H1 (cell line): ENCODE data around the gene NUP85. TPM values are rescaled to one million over a fixed set of nuclear protein-coding genes. Genes with fewer than 3 reads are reported as not detected.

Experiments
- CTCF ChIA-PET: fragments of 300-600 bp; sonication (Branson Sonifier 250); formaldehyde crosslinking; loops from one replicate; lab custom pipeline; 2021; ENCODE audit not compliant: partially characterized antibody; lab: Charles Lee
- POLR2A ChIA-PET: fragments of 300-600 bp; sonication (Branson Sonifier 250); formaldehyde crosslinking; loops from one replicate; lab custom pipeline; 2021; ENCODE audit warnings: inconsistent platforms; ENCODE audit not compliant: partially characterized antibody; lab: Charles Lee
- DNase-seq, 2 experiments: peaks; one replicate each; pipeline versions ENCODE4 v3.0.0 to v3.0.0-alpha.2; 2010 to 2022; ENCODE audit warnings: low spot score in 2 of 2, low read depth in 1 of 2, mixed read lengths in 1 of 2
- FAIRE-seq: peaks from 2 replicates; lab custom pipeline; 2011; peaks lifted over from hg19 to GRCh38; lab: Jason Lieb, UNC
- H2AFZ ChIP-seq: 2 replicates; pipeline ENCODE4 v1.8.1; 2012; ENCODE audit warnings: low read length, inconsistent platforms
- H2AK5ac ChIP-seq: 2 replicates; pipeline ENCODE4 v1.6.1; 2013; ENCODE audit warnings: low read depth, low read length
- H2BK120ac ChIP-seq: replicated peaks from 2 replicates; pipeline ENCODE3; 2013; ENCODE audit warnings: low read depth, low read length, inconsistent platforms
- H2BK12ac ChIP-seq: 2 replicates; pipeline ENCODE4 v1.6.1; 2013; ENCODE audit warnings: low read depth, low read length
- H2BK15ac ChIP-seq: 2 replicates; pipeline ENCODE4 v1.6.1; 2013; ENCODE audit warnings: low read length
- H2BK20ac ChIP-seq: 2 replicates; pipeline ENCODE4 v1.6.1; 2013; ENCODE audit warnings: low read length
- H2BK5ac ChIP-seq: 2 replicates; pipeline ENCODE4 v1.6.1; 2013; ENCODE audit warnings: low read depth, low read length
- H3K14ac ChIP-seq: 2 replicates; pipeline ENCODE4 v1.6.1; 2013; ENCODE audit warnings: inconsistent platforms; ENCODE audit not compliant: insufficient read length
- H3K18ac ChIP-seq: 2 replicates; pipeline ENCODE4 v1.6.1; 2013; ENCODE audit warnings: low read length; ENCODE audit errors: extremely low read depth
- H3K23ac ChIP-seq: 2 replicates; pipeline ENCODE4 v1.6.1; 2013; ENCODE audit warnings: inconsistent platforms; ENCODE audit not compliant: insufficient read length
- H3K23me2 ChIP-seq: 2 replicates; pipeline ENCODE4 v1.6.1; 2013; ENCODE audit warnings: low read depth, low read length
- H3K27ac ChIP-seq: 2 replicates; pipeline ENCODE4 v1.6.1; 2011; ENCODE audit warnings: low read depth, low read length, inconsistent platforms
- H3K27me3 ChIP-seq, 4 experiments: replicated peaks in 1 of 4; 1 replicate in 1 of 4; 2 replicates in 3 of 4; pipeline versions ENCODE4 v1.6.1 to v1.8.1; 2011 to 2013; ENCODE audit warnings: low read length in 3 of 4, mild to moderate bottlenecking in 3 of 4, inconsistent platforms in 2 of 4, mixed read lengths in 2 of 4, moderate library complexity in 1 of 4; ENCODE audit not compliant: control insufficient read depth in 3 of 4, insufficient read depth in 3 of 4; ENCODE audit errors: extremely low read depth in 1 of 4
- H3K36me3 ChIP-seq, 4 experiments: 2 replicates each; pipeline versions ENCODE4 v1.6.1 to v1.8.1; 2011 to 2013; ENCODE audit warnings: mild to moderate bottlenecking in 4 of 4, low read length in 3 of 4, moderate library complexity in 2 of 4, control low read depth in 1 of 4, inconsistent platforms in 1 of 4; ENCODE audit not compliant: insufficient read depth in 4 of 4, control insufficient read depth in 2 of 4
- H3K4ac ChIP-seq: replicated peaks from 2 replicates; pipeline ENCODE3; 2013; ENCODE audit warnings: low read length, low read depth, mixed read lengths, inconsistent platforms; ENCODE audit not compliant: insufficient read length
- H3K4me1 ChIP-seq, 4 experiments: replicated peaks in 1 of 4; 1 replicate in 1 of 4; 2 replicates in 3 of 4; pipeline versions ENCODE4 v1.6.1 to v1.8.1; 2011 to 2013; ENCODE audit warnings: low read length in 3 of 4, inconsistent platforms in 2 of 4, mixed read lengths in 1 of 4; ENCODE audit not compliant: insufficient read depth in 4 of 4, control insufficient read depth in 3 of 4
- H3K4me2 ChIP-seq, 2 experiments: 2 replicates each; pipeline versions ENCODE4 v1.6.1 to v1.8.1; 2011 to 2013; ENCODE audit warnings: low read depth in 2 of 2, low read length in 2 of 2, control low read depth in 1 of 2, inconsistent platforms in 1 of 2, mild to moderate bottlenecking in 1 of 2; ENCODE audit not compliant: insufficient read depth in 1 of 2
- H3K4me3 ChIP-seq, 4 experiments: fragments of 200-600, 300-600 bp in 1 of 4; sonication (generic), shearing (Covaris generic), sonication (Bioruptor Twin) in 1 of 4; 2 replicates each; pipeline versions ENCODE4 v1.5.1 to v1.8.1; 2011 to 2016; ENCODE audit warnings: low read length in 4 of 4, low read depth in 3 of 4, control low read depth in 2 of 4, inconsistent platforms in 2 of 4, mild to moderate bottlenecking in 2 of 4, mixed read lengths in 1 of 4, moderate library complexity in 1 of 4; ENCODE audit not compliant: insufficient read depth in 2 of 4; ENCODE audit errors: extremely low read depth in 1 of 4
- H3K56ac ChIP-seq: replicated peaks from 2 replicates; pipeline ENCODE3; 2013; ENCODE audit warnings: low read depth, mild to moderate bottlenecking, mixed read lengths, low read length, inconsistent platforms; ENCODE audit not compliant: insufficient read length
- H3K79me1 ChIP-seq: 2 replicates; pipeline ENCODE4 v1.6.1; 2013; ENCODE audit warnings: low read depth, low read length, control low read depth
- H3K79me2 ChIP-seq, 2 experiments: 2 replicates each; pipeline versions ENCODE4 v1.6.1 to v1.8.1; 2012 to 2013; ENCODE audit warnings: low read length in 2 of 2, mild to moderate bottlenecking in 2 of 2, inconsistent platforms in 1 of 2; ENCODE audit not compliant: insufficient read depth in 2 of 2, control insufficient read depth in 1 of 2
- H3K9ac ChIP-seq, 4 experiments: replicated peaks in 1 of 4; 1 replicate in 1 of 4; 2 replicates in 3 of 4; pipeline versions ENCODE4 v1.6.1 to v1.8.1; 2011 to 2013; ENCODE audit warnings: low read depth in 3 of 4, low read length in 3 of 4, control low read depth in 2 of 4, mild to moderate bottlenecking in 2 of 4, moderate library complexity in 2 of 4, inconsistent platforms in 1 of 4; ENCODE audit errors: extremely low read depth in 1 of 4
- H3K9me3 ChIP-seq, 2 experiments: 2 replicates each; pipeline versions ENCODE4 v1.6.1 to v1.8.1; 2012 to 2013; ENCODE audit warnings: mild to moderate bottlenecking in 2 of 2, moderate library complexity in 2 of 2, control low read depth in 1 of 2, inconsistent platforms in 1 of 2, low read depth in 1 of 2, low read length in 1 of 2, mixed read lengths in 1 of 2; ENCODE audit not compliant: insufficient read depth in 2 of 2
- H4K20me1 ChIP-seq, 2 experiments: replicated peaks in 1 of 2; 2 replicates each; pipeline versions ENCODE3 to v1.8.1; 2011 to 2013; ENCODE audit warnings: inconsistent platforms in 2 of 2, low read length in 2 of 2, mild to moderate bottlenecking in 1 of 2; ENCODE audit not compliant: insufficient read depth in 2 of 2, control insufficient read depth in 1 of 2
- H4K5ac ChIP-seq: 2 replicates; pipeline ENCODE4 v1.6.1; 2013; ENCODE audit warnings: low read length, low read depth, mixed read lengths, inconsistent platforms; ENCODE audit not compliant: insufficient read length
- H4K8ac ChIP-seq: 2 replicates; pipeline ENCODE4 v1.8.0; 2013; ENCODE audit warnings: mild to moderate bottlenecking, moderate library complexity, low read length, inconsistent platforms; ENCODE audit not compliant: insufficient read depth; ENCODE audit errors: extremely low read depth
- H4K91ac ChIP-seq: replicated peaks from 2 replicates; pipeline ENCODE3; 2013; ENCODE audit warnings: low read length, mixed read lengths, inconsistent platforms; ENCODE audit not compliant: insufficient read length
- CBX5 ChIP-seq: fragments of 300-800, 300-1000 bp; sonication (generic); IDR thresholded peaks from 2 replicates; pipeline ENCODE4 v1.7.1; 2016; ENCODE audit warnings: antibody characterized with exemption, low read length, low read depth
- CREB1 ChIP-seq: IDR thresholded peaks from 2 replicates; pipeline ENCODE4 v1.6.1; 2012; ENCODE audit warnings: inconsistent platforms
- CTCF ChIP-seq, 3 experiments: IDR thresholded peaks; 1 replicate in 2 of 3; 2 replicates in 1 of 3; pipeline versions ENCODE4 v1.5.1 to v1.6.1; 2011; ENCODE audit warnings: low read length in 3 of 3, mild to moderate bottlenecking in 3 of 3, inconsistent platforms in 2 of 3, low read depth in 1 of 3, moderate library complexity in 1 of 3; ENCODE audit not compliant: insufficient read depth in 1 of 3; ENCODE audit errors: control extremely low read depth in 1 of 3
- EZH2 ChIP-seq: fragments of 200-600 bp; sonication (generic); IDR thresholded peaks from 2 replicates; pipeline ENCODE4 v1.7.1; 2012; ENCODE audit warnings: low read depth, mild to moderate bottlenecking, moderate library complexity, low read length, inconsistent platforms; ENCODE audit not compliant: severe bottlenecking
- GTF2F1 ChIP-seq: IDR thresholded peaks from 2 replicates; pipeline ENCODE4 v1.6.1; 2012; ENCODE audit warnings: low read depth, low read length, improper control_type of control experiment, borderline replicate concordance
- RAD21 ChIP-seq, 2 experiments: IDR thresholded peaks in 1 of 2; conservative IDR thresholded peaks in 1 of 2; 2 replicates each; pipeline ENCODE4 v1.6.1; 2011; ENCODE audit warnings: low read depth in 2 of 2, low read length in 2 of 2, improper control_type of control experiment in 1 of 2, inconsistent platforms in 1 of 2, mild to moderate bottlenecking in 1 of 2, moderate library complexity in 1 of 2
- RXRA ChIP-seq: IDR thresholded peaks from 2 replicates; pipeline ENCODE4 v1.6.1; 2011; ENCODE audit warnings: low read depth, mild to moderate bottlenecking, low read length, moderate library complexity; ENCODE audit not compliant: insufficient read depth
- SIN3A ChIP-seq, 2 experiments: IDR thresholded peaks in 1 of 2; conservative IDR thresholded peaks in 1 of 2; 2 replicates each; pipeline ENCODE4 v1.6.1; 2011 to 2012; ENCODE audit warnings: low read length in 2 of 2, improper control_type of control experiment in 1 of 2, low read depth in 1 of 2, mild to moderate bottlenecking in 1 of 2
- ZNF274 ChIP-seq: IDR thresholded peaks from 2 replicates; pipeline ENCODE4 v1.7.0; 2012; ENCODE audit warnings: low read length, borderline replicate concordance; ENCODE audit errors: extremely low read depth
- WGBS, 2 experiments: shearing (Covaris generic) in 1 of 2; methylation state at CpG; one replicate each; pipeline versions ENCODE4 v1.1.6 to v1.1.7; 2013 to 2015; ENCODE audit warnings: low lambda C conversion rate in 2 of 2, mixed read lengths in 2 of 2, inconsistent platforms in 1 of 2, low coverage in 1 of 2, missing lambda C conversion rate in 1 of 2; ENCODE audit not compliant: insufficient replicate concordance in 2 of 2, insufficient coverage in 1 of 2, insufficient read length in 1 of 2; ENCODE audit errors: extremely low coverage in 1 of 2, missing lambda C conversion rate in 1 of 2; 5-methylcytosine and 5-hydroxymethylcytosine counted together
- polyA plus RNA-seq, 7 experiments: library from polyadenylated mRNA; depleted of rRNA in 3 of 7; stranded (reverse) in 5 of 7; unstranded in 2 of 7; fragments of >200 nt in 5 of 7; fragments of 200-250 nt in 2 of 7; gene quantifications; 1 replicate in 5 of 7; 2 replicates in 1 of 7; 4 replicates in 1 of 7; pipeline versions ENCODE4 v1.2.1 to v1.2.3, GENCODE V29; 2011 to 2013; ENCODE audit warnings: missing spikeins in 2 of 7, mixed read lengths in 2 of 7
- total RNA-seq: library from RNA; stranded (reverse); fragmentation: NEBNext Ultra II Directional; extraction: Animal tissue kit (Norgen Biotek cat#: 25700); gene quantifications from 2 replicates; pipeline ENCODE4 v1.2.1, GENCODE V29; 2021

NUP85 gene
- total and polyA plus RNA-seq, 2 of the 8 experiments (the other 6 are each of a cell fraction or from before 2014, with no cell fraction given) = 98.5 to 154 TPM

GRCh38 chr17:75238684-75239191 lies 33.3 kb downstream of the NUP85 start:
- Histone ChIP-seq H2AFZ (no peak overlapping the region), H3K9ac (no peak overlapping the region), H3K23me2 (no peaks in the 10 kb centered on the region), H3K56ac (no peak overlapping the region), H3K4me1 (peaks cover 0 to 4% (median 0%) of the 10 kb centered on the region in 4 experiments; a peak in 3 of 7 replicates), H2BK120ac (no peak overlapping the region), H4K5ac (no peak overlapping the region), H2BK15ac (no peak overlapping the region), H3K23ac (no peak overlapping the region), H3K36me3 (peaks cover 37 to 72% (median 66%) of the 10 kb centered on the region in 4 experiments), H4K8ac (no peak overlapping the region), H2BK12ac (no peak overlapping the region), H4K91ac (no peak overlapping the region), H3K4me2 (no peak overlapping the region), H3K27ac (no peak overlapping the region), H3K79me1 (no peaks in the 10 kb centered on the region), H4K20me1 (peaks cover 14 to 29% of the 10 kb centered on the region in 2 experiments), H3K18ac (no peak overlapping the region), H3K9me3 (no peaks in the 10 kb centered on the region), H3K4me3 (no peak overlapping the region), H3K79me2 (no peaks in the 10 kb centered on the region), H2AK5ac (no peak overlapping the region), H2BK5ac (no peak overlapping the region), H3K14ac (no peak overlapping the region), H3K27me3 (no peaks in the 10 kb centered on the region), H2BK20ac (no peak overlapping the region), H3K4ac (no peak overlapping the region)
- TF ChIP-seq CBX5 (no peak), CTCF (IDR thresholded peaks at IDR 0.05; ENCODE audit: control extremely low read depth in 1 of 3, insufficient read depth in 1 of 3, low read depth in 1 of 3, low read length in 3 of 3) (peak; percentile 83 to 96 (median 94)), RAD21 (IDR thresholded peaks at IDR 0.05 in 1 of 2, conservative IDR thresholded peaks at IDR 0.05 in 1 of 2; ENCODE audit: low read depth in 2 of 2, low read length in 2 of 2) (peak; percentile 41 to 59), SIN3A (conservative IDR thresholded peaks at IDR 0.05 in 1 of 2, IDR thresholded peaks at IDR 0.05 in 1 of 2; ENCODE audit: low read depth in 1 of 2, low read length in 2 of 2) (0 out of 4 replicates have a peak, but pooled peaks of 1 of the 2 experiments have one; percentile 23), CREB1 (peak; percentile 20; the same call in 1 of the 2 replicates), RXRA (0 out of 2 replicates have a peak, but pooled peaks have one; percentile 48), EZH2 (no peak), GTF2F1 (no peak), ZNF274 (no peak)
- DNase-seq (peak in 1 of 2 experiments; percentile 72), FAIRE-seq (peak; percentile 7)
- WGBS, 2 experiments = 83% methylated on average over 13 of the region's 13 CpGs; no CpG with 5 or more reads in 1 of the 2 experiments
- ChIA-PET CTCF (interaction anchor here (0.6 to 16.5 kb wide), 22 partner anchors 9 to 186 kb away, joined by 3 to 369 read pairs (median 6); partner anchors contain the start of genes GGA3, MIF4GD, MRPS7 and NT5C), POLR2A (interaction anchor here (0.6 to 6.3 kb wide), 8 partner anchors 10 to 193 kb away, joined by 3 to 53 read pairs (median 4); partner anchors contain the start of gene MIF4GD)
